ENCODE measurements around the gene VSNL1.
A peak's percentile ranks its signal among the peaks of the same experiment; 100 is the strongest.

Gene VSNL1

DNA sequence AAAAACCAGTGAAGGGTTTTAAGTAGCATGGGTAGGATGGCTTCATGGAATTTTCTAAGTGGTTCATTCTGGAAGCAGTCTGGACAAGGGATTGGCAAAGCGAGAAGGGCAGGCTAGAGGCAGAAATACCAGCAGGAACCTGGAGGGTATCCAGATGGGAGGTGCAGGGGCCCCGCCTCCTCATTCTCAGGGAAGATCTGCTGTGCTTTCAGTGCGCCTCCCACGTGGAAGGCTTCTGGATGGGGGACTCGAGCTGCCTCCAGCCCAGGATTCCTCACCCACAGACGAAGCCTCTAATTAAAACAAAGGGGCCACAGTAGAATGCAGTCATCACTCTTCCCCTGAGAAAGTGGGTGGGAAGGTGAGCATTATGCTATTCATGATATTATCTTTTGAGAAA, 79.8 kb downstream of the VSNL1 start:
- peak; percentile 34 for DNase-seq (ENCODE audit: low read depth)
- no peak overlapping the region for H3K4me3 ChIP-seq (ENCODE audit: control insufficient read depth, low read depth, low read length)

DNA sequence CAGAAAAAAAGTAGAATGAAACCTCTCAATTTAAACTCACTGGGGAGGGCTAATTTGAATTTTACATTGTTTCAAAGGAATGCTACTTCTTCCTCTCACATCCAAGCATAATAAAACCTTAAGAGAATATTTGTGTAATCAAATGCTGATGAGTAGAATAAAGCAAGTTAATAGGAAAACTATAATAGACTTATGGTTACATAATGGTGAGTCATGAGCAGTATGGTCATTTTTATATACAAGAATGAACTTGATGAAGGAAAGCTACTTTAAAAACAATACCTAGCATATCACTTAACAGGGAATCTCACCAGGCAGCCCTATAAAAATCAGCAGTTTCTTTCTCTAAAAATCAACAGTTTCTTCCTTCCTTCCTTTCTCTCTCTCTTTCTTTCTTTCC, 80.3 kb downstream of the VSNL1 start:
- TF ChIP-seq, protein P1, sequence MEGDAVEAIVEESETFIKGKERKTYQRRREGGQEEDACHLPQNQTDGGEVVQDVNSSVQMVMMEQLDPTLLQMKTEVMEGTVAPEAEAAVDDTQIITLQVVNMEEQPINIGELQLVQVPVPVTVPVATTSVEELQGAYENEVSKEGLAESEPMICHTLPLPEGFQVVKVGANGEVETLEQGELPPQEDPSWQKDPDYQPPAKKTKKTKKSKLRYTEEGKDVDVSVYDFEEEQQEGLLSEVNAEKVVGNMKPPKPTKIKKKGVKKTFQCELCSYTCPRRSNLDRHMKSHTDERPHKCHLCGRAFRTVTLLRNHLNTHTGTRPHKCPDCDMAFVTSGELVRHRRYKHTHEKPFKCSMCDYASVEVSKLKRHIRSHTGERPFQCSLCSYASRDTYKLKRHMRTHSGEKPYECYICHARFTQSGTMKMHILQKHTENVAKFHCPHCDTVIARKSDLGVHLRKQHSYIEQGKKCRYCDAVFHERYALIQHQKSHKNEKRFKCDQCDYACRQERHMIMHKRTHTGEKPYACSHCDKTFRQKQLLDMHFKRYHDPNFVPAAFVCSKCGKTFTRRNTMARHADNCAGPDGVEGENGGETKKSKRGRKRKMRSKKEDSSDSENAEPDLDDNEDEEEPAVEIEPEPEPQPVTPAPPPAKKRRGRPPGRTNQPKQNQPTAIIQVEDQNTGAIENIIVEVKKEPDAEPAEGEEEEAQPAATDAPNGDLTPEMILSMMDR (conservative IDR thresholded peaks at IDR 0.05; ENCODE audit: control insufficient read depth, insufficient read depth, low read depth, low read length): no peak
- DNase-seq (ENCODE audit: low read depth): peak; percentile 65
- no peak overlapping the region for H3K4me3 ChIP-seq (ENCODE audit: control insufficient read depth, low read depth, low read length)

More for the DNA sequence above, 79.8 kb downstream of the VSNL1 start:
- TF ChIP-seq, protein P1 (conservative IDR thresholded peaks at IDR 0.05; ENCODE audit: control insufficient read depth, insufficient read depth, low read depth, low read length): no peak

DNA sequence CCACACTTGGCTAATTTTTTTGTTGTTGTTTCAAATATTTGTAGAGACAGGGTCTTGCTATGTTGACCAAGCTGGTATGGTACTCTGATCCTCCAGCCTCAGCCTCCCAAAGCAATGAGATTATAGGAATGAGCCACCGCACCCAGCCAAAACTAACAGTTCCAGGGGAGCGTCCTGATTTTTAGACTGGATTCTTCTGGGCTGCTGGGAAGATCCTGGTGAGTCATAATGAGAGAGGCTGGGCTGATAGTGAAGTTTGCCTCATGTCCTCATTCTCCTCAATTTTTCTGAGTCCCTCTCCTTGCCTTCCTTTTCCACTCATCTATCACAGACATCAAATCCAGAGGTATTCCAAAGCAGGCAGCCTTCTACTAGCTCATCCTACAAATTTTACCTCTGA, 81.3 kb downstream of the VSNL1 start:
- no peak overlapping the region for H3K4me3 ChIP-seq (ENCODE audit: control insufficient read depth, low read depth, low read length)
- DNase-seq (ENCODE audit: low read depth): peak; percentile 76
- TF ChIP-seq, protein P1 (conservative IDR thresholded peaks at IDR 0.05; ENCODE audit: control insufficient read depth, insufficient read depth, low read depth, low read length): no peak

DNA sequence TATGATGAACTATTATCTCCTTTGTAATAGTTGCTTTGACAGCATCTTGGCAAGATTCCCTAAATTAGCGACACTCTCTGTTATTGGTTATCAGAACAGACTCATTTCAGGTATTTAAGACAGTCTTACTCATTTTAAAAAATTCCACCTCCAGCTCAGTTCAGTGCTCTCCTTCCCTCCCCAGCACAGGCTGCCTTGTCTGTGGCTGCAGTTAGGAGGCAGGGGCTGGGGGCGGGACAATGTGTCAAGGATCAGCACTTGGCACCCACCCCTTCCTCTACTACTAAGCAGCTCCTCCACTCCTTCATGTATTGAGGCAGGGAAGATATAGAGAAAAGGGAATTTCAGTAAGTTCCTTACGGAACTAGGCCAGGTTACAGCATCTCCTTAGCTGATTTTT, 85.0 kb downstream of the VSNL1 start:
- no peak overlapping the region for H3K4me3 ChIP-seq (ENCODE audit: control insufficient read depth, low read depth, low read length)
- TF ChIP-seq, protein P1 (conservative IDR thresholded peaks at IDR 0.05; ENCODE audit: control insufficient read depth, insufficient read depth, low read depth, low read length): no peak

DNA sequence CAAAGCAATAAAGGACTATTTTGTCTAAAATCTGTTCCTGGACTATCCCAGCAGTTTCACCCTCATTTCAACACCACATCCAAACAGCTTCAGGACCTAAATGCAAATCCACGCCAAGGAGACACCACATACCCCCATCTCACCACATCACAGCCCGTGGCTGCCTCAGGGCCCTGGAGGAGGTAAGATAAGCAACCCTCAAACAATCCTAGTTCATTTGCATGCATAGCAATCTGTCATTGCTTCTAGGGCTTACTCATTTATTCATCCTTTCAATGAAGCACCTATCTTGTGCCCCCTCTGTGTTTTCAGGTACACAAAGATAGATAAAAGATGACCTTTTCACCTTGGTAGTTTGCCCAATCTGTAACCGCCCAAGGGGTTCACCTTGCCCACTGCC, 86.5 kb downstream of the VSNL1 start:
- DNase-seq (ENCODE audit: low read depth): no peak
- TF ChIP-seq, protein P1 (conservative IDR thresholded peaks at IDR 0.05; ENCODE audit: control insufficient read depth, insufficient read depth, low read depth, low read length): no peak

More for the DNA sequence above, 85.0 kb downstream of the VSNL1 start:
- no peak for DNase-seq (ENCODE audit: low read depth)

DNA sequence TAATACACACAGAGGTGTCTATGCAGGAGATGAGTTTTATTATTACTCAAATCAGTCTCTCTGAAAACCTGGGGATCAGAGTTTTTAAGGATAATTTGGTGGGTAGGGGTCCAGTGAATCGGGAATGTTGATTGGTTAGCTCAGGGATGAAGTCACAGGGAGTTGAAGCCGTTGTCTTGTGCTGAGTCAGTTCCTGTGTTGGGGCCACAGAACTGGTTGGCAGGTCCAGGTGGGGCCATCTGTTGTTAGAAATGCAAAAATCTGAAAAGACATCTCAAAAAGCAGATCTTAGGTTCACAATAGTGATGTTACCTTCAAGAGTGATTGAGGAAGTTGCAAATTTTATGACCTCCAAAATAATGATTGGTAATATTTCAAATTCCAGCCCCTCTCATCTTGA, 86.9 kb downstream of the VSNL1 start:
- no peak for DNase-seq (ENCODE audit: low read depth)
- TF ChIP-seq, protein P1 (conservative IDR thresholded peaks at IDR 0.05; ENCODE audit: control insufficient read depth, insufficient read depth, low read depth, low read length): no peak
- H3K4me3 ChIP-seq (ENCODE audit: control insufficient read depth, low read depth, low read length): no peak overlapping the region

More for the DNA sequence above, 86.5 kb downstream of the VSNL1 start:
- no peak overlapping the region for H3K4me3 ChIP-seq (ENCODE audit: control insufficient read depth, low read depth, low read length)

Data from fibroblast of mammary gland (primary cell).